ENCODE measurements around the gene ETFDH. TPM values are rescaled to one million over a fixed set of nuclear protein-coding genes. Genes with fewer than 3 reads are reported as not detected.

Gene ETFDH
- total and polyA plus RNA-seq, 10 of the 15 experiments (the other 5 are each of a cell fraction or from before 2014, with no cell fraction given) = 10.9 to 30.4 (median 20.6) TPM

DNA sequence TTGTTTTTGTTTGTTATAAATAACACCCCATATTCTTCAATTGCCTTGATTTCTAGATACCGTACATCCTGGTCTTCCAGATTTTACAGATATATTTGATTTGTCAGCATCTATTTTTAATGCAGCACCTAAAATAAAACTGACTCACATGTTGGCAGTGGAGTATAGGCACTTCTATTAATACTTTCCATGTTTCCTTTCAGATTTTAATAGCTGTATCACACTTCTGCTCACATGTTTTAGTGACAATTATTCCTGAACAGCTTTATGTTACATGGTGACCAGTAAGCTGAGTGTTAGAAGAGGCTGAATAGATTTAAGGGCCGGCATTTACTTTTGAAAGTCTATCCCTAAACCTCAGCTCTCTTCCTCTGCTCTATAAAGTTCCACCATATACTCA, 46.6 kb upstream of the ETFDH start (continued):
- TF ChIP-seq, protein P1, sequence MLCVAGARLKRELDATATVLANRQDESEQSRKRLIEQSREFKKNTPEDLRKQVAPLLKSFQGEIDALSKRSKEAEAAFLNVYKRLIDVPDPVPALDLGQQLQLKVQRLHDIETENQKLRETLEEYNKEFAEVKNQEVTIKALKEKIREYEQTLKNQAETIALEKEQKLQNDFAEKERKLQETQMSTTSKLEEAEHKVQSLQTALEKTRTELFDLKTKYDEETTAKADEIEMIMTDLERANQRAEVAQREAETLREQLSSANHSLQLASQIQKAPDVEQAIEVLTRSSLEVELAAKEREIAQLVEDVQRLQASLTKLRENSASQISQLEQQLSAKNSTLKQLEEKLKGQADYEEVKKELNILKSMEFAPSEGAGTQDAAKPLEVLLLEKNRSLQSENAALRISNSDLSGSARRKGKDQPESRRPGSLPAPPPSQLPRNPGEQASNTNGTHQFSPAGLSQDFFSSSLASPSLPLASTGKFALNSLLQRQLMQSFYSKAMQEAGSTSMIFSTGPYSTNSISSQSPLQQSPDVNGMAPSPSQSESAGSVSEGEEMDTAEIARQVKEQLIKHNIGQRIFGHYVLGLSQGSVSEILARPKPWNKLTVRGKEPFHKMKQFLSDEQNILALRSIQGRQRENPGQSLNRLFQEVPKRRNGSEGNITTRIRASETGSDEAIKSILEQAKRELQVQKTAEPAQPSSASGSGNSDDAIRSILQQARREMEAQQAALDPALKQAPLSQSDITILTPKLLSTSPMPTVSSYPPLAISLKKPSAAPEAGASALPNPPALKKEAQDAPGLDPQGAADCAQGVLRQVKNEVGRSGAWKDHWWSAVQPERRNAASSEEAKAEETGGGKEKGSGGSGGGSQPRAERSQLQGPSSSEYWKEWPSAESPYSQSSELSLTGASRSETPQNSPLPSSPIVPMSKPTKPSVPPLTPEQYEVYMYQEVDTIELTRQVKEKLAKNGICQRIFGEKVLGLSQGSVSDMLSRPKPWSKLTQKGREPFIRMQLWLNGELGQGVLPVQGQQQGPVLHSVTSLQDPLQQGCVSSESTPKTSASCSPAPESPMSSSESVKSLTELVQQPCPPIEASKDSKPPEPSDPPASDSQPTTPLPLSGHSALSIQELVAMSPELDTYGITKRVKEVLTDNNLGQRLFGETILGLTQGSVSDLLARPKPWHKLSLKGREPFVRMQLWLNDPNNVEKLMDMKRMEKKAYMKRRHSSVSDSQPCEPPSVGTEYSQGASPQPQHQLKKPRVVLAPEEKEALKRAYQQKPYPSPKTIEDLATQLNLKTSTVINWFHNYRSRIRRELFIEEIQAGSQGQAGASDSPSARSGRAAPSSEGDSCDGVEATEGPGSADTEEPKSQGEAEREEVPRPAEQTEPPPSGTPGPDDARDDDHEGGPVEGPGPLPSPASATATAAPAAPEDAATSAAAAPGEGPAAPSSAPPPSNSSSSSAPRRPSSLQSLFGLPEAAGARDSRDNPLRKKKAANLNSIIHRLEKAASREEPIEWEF (IDR thresholded peaks at IDR 0.05; ENCODE audit: insufficient replicate concordance, low read depth, low read length) = no peak
- TF ChIP-seq FOXK2 (IDR thresholded peaks at IDR 0.05) = no peak
- TF ChIP-seq SMARCA5 (IDR thresholded peaks at IDR 0.05) = no peak

DNA sequence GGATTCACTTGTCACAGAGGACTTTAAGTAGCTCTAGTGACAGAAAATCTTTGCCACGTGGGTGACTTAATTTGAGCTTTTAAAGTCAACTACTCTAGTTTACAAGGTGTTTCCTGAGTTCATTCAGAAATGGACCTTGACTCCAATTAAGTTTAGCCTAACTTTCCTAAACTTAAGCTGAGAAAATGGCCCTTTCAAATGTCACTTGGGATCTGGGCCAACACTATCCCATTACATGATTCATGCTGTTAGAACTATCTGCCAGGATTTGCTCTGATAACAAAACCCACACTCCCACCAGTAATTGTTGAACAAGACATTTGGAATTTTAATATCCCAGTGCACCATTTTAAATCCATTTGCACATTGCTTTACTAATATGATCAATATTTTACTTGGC, 41.2 kb upstream of the ETFDH start:
- no peaks in the 10 kb centered on the region for H3K36me3 ChIP-seq (ENCODE audit: control insufficient read depth in 2 of 2, insufficient read depth in 2 of 2, low read length in 1 of 2)
- FAIRE-seq (no peak), ATAC-seq (no peak), DNase-seq (ENCODE audit: low read depth, low spot score) (no peak)
- ChIA-PET CTCF (no interaction called here), SMC1A (ENCODE audit: uncharacterized antibody, unreplicated experiment) (interaction anchor here (1.5 kb wide), 1 partner anchor 14 kb away, joined by 3 read pairs; no protein-coding TSS in a partner anchor), POLR2A (no interaction called here), RAD21 (ENCODE audit: unreplicated experiment) (no interaction called here)
- no peak overlapping the region for H3K4me2 ChIP-seq (ENCODE audit: control insufficient read depth, insufficient read depth)
- H2AFZ ChIP-seq (ENCODE audit: control insufficient read depth, low read depth, low read length) = no peak overlapping the region
- H3K79me2 ChIP-seq (ENCODE audit: control insufficient read depth, insufficient read depth, low read length) = no peaks in the 10 kb centered on the region
- BruUV-seq (replicated peaks) = no TSS peak
- intact Hi-C loops (cut with micrococcal nuclease; ENCODE audit: unreplicated experiment) = no loop called here
- no peaks in the 10 kb centered on the region for H3K4me1 ChIP-seq (ENCODE audit: control insufficient read depth, insufficient read depth, low read length)
- no peak overlapping the region for H3K9ac ChIP-seq (ENCODE audit: control insufficient read depth, insufficient read depth, low read length)
- H3K27ac ChIP-seq (ENCODE audit: control insufficient read depth, insufficient read depth) = no peak overlapping the region
- 0% methylated on average over 1 of the region's 1 CpG for WGBS (ENCODE audit: insufficient coverage, insufficient replicate concordance, low lambda C conversion rate, missing lambda C conversion rate)
- H3K9me3 ChIP-seq (replicated peaks; ENCODE audit: control insufficient read depth, insufficient read depth, low read length) = no peaks in the 10 kb centered on the region
- in situ Hi-C loops (cut with MboI) = no loop called here
- H4K20me1 ChIP-seq (ENCODE audit: control insufficient read depth, insufficient read depth) = no peaks in the 10 kb centered on the region
- no peak overlapping the region for H3K4me3 ChIP-seq
- H3K27me3 ChIP-seq (replicated peaks in 1 of 2; ENCODE audit: control insufficient read depth in 2 of 2, insufficient read depth in 2 of 2, low read length in 1 of 2) = no peaks in the 10 kb centered on the region
- TF ChIP-seq, protein P2, sequence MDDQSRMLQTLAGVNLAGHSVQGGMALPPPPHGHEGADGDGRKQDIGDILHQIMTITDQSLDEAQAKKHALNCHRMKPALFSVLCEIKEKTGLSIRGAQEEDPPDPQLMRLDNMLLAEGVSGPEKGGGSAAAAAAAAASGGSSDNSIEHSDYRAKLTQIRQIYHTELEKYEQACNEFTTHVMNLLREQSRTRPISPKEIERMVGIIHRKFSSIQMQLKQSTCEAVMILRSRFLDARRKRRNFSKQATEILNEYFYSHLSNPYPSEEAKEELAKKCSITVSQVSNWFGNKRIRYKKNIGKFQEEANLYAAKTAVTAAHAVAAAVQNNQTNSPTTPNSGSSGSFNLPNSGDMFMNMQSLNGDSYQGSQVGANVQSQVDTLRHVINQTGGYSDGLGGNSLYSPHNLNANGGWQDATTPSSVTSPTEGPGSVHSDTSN (IDR thresholded peaks at IDR 0.05; ENCODE audit: insufficient replicate concordance, low read depth, low read length) = no peak
- TF ChIP-seq NR2C2 (IDR thresholded peaks at IDR 0.05; ENCODE audit: borderline replicate concordance, control insufficient read depth, insufficient read length, low read depth) = no peak
- TF ChIP-seq, protein P3, sequence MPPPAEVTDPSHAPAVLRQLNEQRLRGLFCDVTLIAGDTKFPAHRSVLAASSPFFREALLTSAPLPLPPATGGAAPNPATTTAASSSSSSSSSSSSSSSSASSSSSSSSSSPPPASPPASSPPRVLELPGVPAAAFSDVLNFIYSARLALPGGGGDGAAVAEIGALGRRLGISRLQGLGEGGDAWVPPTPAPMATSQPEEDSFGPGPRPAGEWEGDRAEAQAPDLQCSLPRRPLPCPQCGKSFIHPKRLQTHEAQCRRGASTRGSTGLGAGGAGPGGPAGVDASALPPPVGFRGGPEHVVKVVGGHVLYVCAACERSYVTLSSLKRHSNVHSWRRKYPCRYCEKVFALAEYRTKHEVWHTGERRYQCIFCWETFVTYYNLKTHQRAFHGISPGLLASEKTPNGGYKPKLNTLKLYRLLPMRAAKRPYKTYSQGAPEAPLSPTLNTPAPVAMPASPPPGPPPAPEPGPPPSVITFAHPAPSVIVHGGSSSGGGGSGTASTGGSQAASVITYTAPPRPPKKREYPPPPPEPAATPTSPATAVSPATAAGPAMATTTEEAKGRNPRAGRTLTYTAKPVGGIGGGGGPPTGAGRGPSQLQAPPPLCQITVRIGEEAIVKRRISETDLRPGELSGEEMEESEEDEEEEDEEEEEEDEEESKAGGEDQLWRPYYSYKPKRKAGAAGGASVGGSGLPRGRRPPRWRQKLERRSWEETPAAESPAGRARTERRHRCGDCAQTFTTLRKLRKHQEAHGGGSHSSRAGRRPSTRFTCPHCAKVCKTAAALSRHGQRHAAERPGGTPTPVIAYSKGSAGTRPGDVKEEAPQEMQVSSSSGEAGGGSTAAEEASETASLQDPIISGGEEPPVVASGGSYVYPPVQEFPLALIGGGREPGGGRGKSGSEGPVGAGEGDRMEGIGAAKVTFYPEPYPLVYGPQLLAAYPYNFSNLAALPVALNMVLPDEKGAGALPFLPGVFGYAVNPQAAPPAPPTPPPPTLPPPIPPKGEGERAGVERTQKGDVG (CRISPR knock-in tag; IDR thresholded peaks at IDR 0.05) = no peak
- no peak for TF ChIP-seq BRCA1 (IDR thresholded peaks at IDR 0.05; ENCODE audit: low read depth, low read length)
- TF ChIP-seq IRF4 (IDR thresholded peaks at IDR 0.05; ENCODE audit: low read depth, low read length) = no peak
- TF ChIP-seq IKZF1 (conservative IDR thresholded peaks at IDR 0.05) = no peak
- TF ChIP-seq GATAD2B (conservative IDR thresholded peaks at IDR 0.05; ENCODE audit: low read depth) = no peak
- no peak for TF ChIP-seq KAT2A (conservative IDR thresholded peaks at IDR 0.05; ENCODE audit: control insufficient read depth, low read depth, low read length)
- no peak for TF ChIP-seq YY1 (IDR thresholded peaks at IDR 0.05; ENCODE audit: low read depth, low read length)
- no peak for TF ChIP-seq EED (IDR thresholded peaks at IDR 0.05; ENCODE audit: low read depth)

All from GM12878 (cell line).